KMS-11 (cell line): ENCODE results near the gene UGT1A6.

ENCODE experiments used
- H2AFZ ChIP-seq: fragments of 200-600 bp; sonication (generic); 2 replicates; pipeline ENCODE4 v1.6.1; 2016; ENCODE audit warnings: antibody characterized with exemption, mixed run types, low read depth
- H3K27ac ChIP-seq: fragments of 200-600 bp; sonication (generic); 2 replicates; pipeline ENCODE4 v1.6.1; 2016; ENCODE audit warnings: mild to moderate bottlenecking, mixed run types
- H3K27me3 ChIP-seq: fragments of 200-600 bp; sonication (generic); 2 replicates; pipeline ENCODE4 v1.6.1; 2017; ENCODE audit warnings: mild to moderate bottlenecking, low read depth, mixed run types, moderate library complexity; ENCODE audit not compliant: insufficient read depth
- H3K36me3 ChIP-seq: fragments of 200-600 bp; sonication (generic); 2 replicates; pipeline ENCODE4 v1.6.1; 2017; ENCODE audit warnings: mild to moderate bottlenecking, mixed run types; ENCODE audit not compliant: insufficient read depth
- H3K4me1 ChIP-seq: fragments of 200-600 bp; sonication (generic); 2 replicates; pipeline ENCODE4 v1.6.1; 2016; ENCODE audit warnings: mild to moderate bottlenecking, low read depth, mixed run types; ENCODE audit not compliant: poor library complexity, severe bottlenecking
- H3K4me2 ChIP-seq: fragments of 200-600 bp; sonication (generic); 2 replicates; pipeline ENCODE4 v1.7.0; 2016; ENCODE audit warnings: mild to moderate bottlenecking, mixed run types
- H3K4me3 ChIP-seq: fragments of 200-600 bp; sonication (generic); IDR thresholded peaks from 2 replicates; pipeline ENCODE4 v1.6.1; 2017; ENCODE audit warnings: low read depth, low read length, mixed read lengths; ENCODE audit not compliant: insufficient read depth
- H3K79me2 ChIP-seq: fragments of 200-600 bp; sonication (generic); 2 replicates; pipeline ENCODE4 v1.6.1; 2016; ENCODE audit warnings: low read depth, mixed run types; ENCODE audit not compliant: insufficient read depth
- H3K9ac ChIP-seq: fragments of 200-600 bp; sonication (generic); 2 replicates; pipeline ENCODE4 v1.6.1; 2016; ENCODE audit warnings: mild to moderate bottlenecking, mixed run types
- H4K20me1 ChIP-seq: fragments of 200-600 bp; sonication (generic); 2 replicates; pipeline ENCODE4 v1.6.1; 2016; ENCODE audit warnings: mild to moderate bottlenecking, mixed run types; ENCODE audit not compliant: insufficient read depth
- TF ChIP-seq, protein P1 (sequence below): fragments of 200-600 bp; sonication (generic); conservative IDR thresholded peaks from 2 replicates; pipeline ENCODE4 v1.6.1; 2017; ENCODE audit warnings: low read depth, mild to moderate bottlenecking, antibody characterized with exemption, low read length, moderate library complexity, mixed read lengths

UGT1A6 gene

DNA sequence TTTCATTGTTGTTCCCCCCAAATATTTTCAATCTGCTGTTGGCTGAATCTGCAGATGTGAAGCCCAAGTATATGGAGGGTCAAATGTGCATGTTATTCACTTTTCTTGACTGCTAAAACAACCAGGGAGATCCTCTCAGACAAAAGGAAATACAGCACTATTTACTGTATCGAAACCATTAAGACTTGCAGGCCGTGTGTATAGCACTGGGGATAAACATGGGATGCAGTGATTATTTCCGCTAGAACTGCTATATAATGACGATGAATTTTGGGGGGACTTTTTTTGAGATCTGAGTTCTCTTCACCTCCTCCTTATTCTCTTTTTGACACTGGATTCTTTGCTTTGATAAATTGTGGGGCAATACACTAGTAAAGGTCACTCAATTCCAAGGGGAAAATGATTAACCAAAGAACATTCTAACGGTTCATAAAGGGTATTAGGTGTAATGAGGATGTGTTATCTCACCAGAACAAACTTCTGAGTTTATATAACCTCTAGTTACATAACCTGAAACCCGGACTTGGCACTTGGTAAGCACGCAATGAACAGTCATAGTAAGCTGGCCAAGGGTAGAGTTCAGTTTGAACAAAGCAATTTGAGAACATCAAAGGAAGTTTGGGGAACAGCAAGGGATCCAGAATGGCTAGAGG, 63.9 kb downstream of the UGT1A6 start:
- no peaks in the 10 kb centered on the region for H3K79me2 ChIP-seq
- H3K9ac ChIP-seq, result no peak overlapping the region
- H3K27me3 ChIP-seq, result no peaks in the 10 kb centered on the region
- no peak overlapping the region for H2AFZ ChIP-seq
- TF ChIP-seq, protein P1, sequence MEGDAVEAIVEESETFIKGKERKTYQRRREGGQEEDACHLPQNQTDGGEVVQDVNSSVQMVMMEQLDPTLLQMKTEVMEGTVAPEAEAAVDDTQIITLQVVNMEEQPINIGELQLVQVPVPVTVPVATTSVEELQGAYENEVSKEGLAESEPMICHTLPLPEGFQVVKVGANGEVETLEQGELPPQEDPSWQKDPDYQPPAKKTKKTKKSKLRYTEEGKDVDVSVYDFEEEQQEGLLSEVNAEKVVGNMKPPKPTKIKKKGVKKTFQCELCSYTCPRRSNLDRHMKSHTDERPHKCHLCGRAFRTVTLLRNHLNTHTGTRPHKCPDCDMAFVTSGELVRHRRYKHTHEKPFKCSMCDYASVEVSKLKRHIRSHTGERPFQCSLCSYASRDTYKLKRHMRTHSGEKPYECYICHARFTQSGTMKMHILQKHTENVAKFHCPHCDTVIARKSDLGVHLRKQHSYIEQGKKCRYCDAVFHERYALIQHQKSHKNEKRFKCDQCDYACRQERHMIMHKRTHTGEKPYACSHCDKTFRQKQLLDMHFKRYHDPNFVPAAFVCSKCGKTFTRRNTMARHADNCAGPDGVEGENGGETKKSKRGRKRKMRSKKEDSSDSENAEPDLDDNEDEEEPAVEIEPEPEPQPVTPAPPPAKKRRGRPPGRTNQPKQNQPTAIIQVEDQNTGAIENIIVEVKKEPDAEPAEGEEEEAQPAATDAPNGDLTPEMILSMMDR, result no peak
- no peaks in the 10 kb centered on the region for H4K20me1 ChIP-seq
- no peak overlapping the region for H3K4me3 ChIP-seq
- H3K27ac ChIP-seq, result no peak overlapping the region
- no peaks in the 10 kb centered on the region for H3K4me1 ChIP-seq
- no peak overlapping the region for H3K4me2 ChIP-seq
- H3K36me3 ChIP-seq, result no peaks in the 10 kb centered on the region

DNA sequence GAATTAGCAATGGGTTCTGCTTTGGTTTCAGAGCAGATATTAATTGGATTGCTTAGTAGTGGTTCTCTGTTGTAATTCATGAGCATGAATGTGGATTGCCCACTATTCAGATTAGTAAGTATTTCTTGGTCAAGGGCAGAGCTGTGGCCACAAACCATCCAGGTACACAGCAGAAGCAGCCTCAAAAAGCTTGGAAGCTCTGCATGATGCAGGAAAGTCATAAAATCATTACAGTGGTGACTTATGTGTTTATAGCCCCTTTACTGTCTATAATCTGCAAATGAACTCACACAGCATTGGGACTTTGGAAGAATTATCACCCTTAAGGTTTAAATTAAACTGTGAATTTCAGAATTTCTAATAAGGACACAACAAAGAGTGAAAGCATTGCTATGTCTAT, 65.5 kb downstream of the UGT1A6 start:
- no peaks in the 10 kb centered on the region for H3K4me1 ChIP-seq
- no peak overlapping the region for H3K9ac ChIP-seq
- no peak overlapping the region for H2AFZ ChIP-seq
- no peaks in the 10 kb centered on the region for H3K79me2 ChIP-seq
- H3K4me2 ChIP-seq, result no peak overlapping the region
- H3K36me3 ChIP-seq, result no peaks in the 10 kb centered on the region
- TF ChIP-seq, protein P1, result no peak
- H3K27ac ChIP-seq, result no peak overlapping the region
- H4K20me1 ChIP-seq, result no peaks in the 10 kb centered on the region
- no peaks in the 10 kb centered on the region for H3K27me3 ChIP-seq
- H3K4me3 ChIP-seq, result no peak overlapping the region

DNA sequence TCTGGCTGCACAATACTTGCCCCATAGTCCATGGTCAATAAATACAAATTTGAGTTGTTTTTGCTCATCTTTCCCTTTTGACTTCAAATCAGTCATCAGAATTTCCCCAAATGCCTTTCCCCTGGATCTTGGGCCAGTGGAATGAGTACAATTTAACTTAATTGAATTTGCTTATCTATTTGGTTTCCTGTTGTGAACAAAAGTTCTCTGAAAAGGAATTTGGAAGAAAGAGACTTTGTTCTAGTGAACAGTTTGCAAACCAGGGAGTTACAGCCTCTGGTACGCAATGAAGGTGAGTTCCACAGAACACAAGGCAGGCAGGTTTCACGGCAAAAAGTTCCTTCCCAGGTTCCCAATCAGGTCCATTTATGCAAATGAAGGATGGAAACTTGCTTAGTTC, 66.2 kb downstream of the UGT1A6 start:
- H3K4me2 ChIP-seq, result no peak overlapping the region
- H3K79me2 ChIP-seq, result no peaks in the 10 kb centered on the region
- H3K27ac ChIP-seq, result no peak overlapping the region
- H3K36me3 ChIP-seq, result no peaks in the 10 kb centered on the region
- H2AFZ ChIP-seq, result no peak overlapping the region
- no peak overlapping the region for H3K4me3 ChIP-seq
- TF ChIP-seq, protein P1, result no peak
- no peak overlapping the region for H3K9ac ChIP-seq
- no peaks in the 10 kb centered on the region for H3K4me1 ChIP-seq
- no peaks in the 10 kb centered on the region for H4K20me1 ChIP-seq
- no peaks in the 10 kb centered on the region for H3K27me3 ChIP-seq

DNA sequence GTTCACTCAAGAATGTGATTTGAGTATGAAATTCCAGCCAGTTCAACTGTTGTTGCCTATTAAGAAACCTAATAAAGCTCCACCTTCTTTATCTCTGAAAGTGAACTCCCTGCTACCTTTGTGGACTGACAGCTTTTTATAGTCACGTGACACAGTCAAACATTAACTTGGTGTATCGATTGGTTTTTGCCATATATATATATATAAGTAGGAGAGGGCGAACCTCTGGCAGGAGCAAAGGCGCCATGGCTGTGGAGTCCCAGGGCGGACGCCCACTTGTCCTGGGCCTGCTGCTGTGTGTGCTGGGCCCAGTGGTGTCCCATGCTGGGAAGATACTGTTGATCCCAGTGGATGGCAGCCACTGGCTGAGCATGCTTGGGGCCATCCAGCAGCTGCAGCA, 67.4 kb downstream of the UGT1A6 start, which contains the start of gene UGT1A1:
Gene UGT1A1, plus strand, starts transcription at position 228 of the 400 bp plus-strand sequence. Its CDS starts 18 bp downstream, at position 246.
- Histone ChIP-seq H3K9ac (no peak within 1 kb of the TSS), H3K36me3 (no peaks in the 10 kb centered on the region), H3K79me2 (no peaks in the 10 kb centered on the region), H3K4me1 (no peaks in the 10 kb centered on the region), H3K4me2 (no peak within 1 kb of the TSS), H3K27me3 (no peaks in the 10 kb centered on the region), H3K4me3 (no peak within 1 kb of the TSS), H2AFZ (no peak within 1 kb of the TSS), H4K20me1 (no peaks in the 10 kb centered on the region), H3K27ac (no peak within 1 kb of the TSS)
- TF ChIP-seq, protein P1, result no peak
